GM18867 (cell line): ENCODE measurements around the gene MUC20.

Experiments used
- ATAC-seq: cut with Tn5 transposase; IDR thresholded peaks from one replicate; pipeline ENCODE4 v1.9.1; 2021; ENCODE audit warnings: mild to moderate bottlenecking, moderate library complexity; ENCODE audit not compliant: unreplicated experiment

Gene MUC20

DNA sequence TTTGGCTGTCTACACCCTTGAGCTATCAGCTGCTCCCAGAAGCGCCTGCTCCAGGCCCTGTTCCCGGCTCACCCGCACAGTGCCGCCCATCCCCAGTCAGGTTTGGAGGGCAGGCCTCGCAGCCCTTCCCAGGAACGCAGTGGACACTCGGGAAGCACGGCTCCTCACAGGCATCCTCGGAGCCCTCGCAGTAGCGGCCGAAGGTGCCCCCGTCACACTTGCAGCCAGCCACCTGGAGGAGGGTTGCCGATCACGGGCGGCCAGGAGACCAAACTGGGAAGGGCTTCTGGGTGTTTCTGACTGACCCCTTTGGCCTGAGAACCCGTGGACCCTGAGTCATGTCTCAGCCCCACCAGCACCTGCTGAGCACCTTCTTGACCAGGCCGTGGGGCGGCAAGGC lies 33.4 kb downstream of the MUC20 start:
- ATAC-seq: no peak

DNA sequence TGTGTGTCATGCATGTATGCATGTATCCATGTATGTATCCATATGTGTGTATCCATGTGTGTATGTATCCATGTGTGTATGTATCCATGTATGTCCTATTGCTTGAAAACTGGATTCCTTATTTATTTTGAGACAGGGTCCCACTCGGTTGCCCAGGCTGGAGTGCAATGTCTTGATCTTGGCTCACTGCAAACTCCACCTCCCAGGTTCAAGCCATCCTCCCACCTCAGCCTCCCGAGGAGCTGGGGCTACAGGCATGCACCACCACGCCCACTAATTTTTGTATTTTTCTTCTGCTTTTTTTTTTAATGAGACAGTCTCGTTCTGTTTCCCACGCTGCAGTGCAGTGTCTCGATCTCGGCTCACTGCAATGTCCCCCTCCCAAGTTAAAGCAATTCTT lies 34.1 kb downstream of the MUC20 start:
- ATAC-seq: no peak

DNA sequence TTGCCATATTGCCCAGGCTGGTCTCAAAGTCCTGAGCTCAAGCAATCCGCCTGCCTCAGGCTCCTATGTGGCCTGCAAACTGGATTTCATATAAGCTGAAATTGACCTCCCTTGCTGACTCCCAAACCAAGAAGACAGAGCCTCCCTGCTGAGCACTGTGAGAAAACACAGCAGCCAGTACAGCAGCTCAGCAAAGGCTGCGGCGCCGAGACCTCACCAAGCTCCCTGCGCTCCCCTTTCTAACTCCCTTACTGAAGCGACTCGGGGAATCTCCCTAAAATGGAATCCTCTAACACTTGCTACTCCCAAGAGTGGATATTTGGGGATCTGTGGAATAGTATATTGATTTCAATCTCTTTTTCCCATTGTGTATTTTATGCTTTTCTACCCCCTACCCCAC lies 34.6 kb downstream of the MUC20 start:
- ATAC-seq: no peak

DNA sequence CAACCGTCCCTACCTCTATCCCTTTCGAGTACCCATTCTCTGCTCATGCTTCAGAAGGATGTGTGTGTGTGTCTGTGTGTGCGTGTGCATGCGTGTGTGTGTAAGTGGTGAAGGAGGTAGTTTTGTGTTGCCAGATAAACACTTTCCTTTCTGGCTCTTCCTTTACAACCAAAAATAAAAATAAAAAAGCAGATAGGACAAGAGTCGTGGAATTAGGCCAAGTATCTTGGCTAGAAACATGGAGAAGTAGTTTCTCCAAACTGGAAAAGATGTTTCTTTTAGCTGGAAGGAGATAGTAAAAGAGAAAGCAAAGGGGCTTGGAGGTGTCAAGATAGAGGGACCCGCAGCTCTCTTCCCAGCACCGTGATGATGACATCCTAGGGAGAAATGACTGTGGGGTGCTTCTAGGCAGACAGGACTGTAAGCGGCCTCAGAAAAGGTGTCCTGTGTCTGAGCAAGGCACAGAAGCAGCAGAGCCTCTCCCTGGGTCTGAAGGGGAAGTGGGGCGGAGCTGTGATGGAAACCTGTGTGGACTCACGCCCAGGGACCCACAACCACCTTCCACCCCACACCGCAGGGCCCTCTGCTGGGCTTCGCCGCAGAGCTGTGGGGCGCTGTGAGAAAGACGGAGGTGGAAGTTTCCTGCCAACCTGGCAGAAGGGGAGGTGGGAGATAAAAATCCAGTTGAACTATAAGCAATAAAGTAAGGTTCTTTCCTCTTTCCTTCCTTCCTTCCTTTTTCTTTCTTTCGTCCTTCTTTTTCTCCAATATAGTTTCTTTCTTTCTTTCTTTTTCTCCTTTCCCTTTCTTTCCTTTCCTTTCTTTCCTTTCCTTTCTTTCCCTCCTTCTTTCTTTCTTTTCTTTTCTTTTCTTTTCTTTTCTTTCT lies 35.3 kb downstream of the MUC20 start:
- no peak for ATAC-seq

DNA sequence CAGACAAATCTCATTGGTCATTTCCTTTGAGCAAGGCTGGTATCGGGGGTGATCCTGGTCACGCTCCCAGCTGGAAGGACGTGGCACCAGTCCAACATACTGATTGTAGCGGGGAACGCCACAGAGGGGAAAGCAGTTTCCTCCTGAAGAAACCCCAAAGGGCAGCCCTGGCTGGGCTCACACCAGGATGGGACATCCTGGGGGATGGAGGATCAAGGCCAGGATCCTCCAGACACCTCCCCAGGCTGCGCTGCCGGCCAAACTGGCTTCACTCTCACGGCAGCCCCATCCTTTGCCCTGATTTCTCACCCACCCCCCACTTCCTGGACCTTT lies 36.6 kb downstream of the MUC20 start:
- ATAC-seq: no peak

DNA sequence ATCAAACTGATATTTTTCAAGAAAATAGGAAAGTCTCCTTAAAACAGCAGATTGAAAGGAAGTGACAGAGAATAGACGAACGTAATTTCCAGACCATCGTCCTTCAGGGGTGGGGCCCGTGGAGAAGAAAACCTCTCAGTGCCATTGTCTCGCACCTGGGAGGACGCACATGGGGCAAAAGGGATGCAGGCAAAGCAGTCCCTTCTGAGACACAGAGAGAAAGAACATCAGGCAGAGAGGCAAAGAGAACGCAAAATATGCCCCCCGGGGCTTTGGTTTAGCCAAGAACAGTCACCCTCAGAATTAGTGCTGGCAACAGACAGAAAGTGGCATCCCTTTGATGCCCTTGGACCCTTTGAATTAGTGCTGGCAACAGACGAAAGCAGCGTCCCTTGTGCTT lies 37.0 kb downstream of the MUC20 start:
- no peak for ATAC-seq

DNA sequence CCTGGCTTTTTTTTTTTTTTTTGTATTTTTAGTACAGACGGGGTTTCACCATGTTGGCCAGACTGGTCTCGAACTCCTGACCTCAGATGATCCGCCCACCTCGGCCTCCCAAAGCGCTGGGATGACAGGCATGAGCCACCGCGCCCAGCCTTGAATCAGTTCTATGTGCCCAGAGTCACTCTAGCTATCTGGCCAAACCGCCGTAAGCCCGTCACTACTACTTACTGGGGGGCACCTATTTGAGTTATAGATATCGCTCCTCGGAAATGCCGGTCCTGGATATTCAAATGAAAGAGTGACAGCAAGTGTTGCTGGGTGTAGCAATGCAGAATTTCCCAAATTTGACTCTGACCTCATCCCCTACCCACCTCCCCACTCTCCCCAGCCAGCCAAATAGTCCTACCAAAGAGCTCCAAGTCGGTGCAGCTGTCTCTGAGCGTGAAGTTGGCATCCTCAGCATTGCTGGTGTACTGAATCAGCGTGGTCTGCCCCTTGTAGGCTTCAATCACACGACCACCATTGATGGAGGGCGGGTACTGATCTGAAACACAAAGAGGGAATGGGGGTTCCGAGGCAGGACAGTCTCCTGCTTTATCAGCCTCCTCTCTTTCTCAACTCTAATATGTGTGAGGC lies 38.1 kb downstream of the MUC20 start:
- ATAC-seq: no peak

DNA sequence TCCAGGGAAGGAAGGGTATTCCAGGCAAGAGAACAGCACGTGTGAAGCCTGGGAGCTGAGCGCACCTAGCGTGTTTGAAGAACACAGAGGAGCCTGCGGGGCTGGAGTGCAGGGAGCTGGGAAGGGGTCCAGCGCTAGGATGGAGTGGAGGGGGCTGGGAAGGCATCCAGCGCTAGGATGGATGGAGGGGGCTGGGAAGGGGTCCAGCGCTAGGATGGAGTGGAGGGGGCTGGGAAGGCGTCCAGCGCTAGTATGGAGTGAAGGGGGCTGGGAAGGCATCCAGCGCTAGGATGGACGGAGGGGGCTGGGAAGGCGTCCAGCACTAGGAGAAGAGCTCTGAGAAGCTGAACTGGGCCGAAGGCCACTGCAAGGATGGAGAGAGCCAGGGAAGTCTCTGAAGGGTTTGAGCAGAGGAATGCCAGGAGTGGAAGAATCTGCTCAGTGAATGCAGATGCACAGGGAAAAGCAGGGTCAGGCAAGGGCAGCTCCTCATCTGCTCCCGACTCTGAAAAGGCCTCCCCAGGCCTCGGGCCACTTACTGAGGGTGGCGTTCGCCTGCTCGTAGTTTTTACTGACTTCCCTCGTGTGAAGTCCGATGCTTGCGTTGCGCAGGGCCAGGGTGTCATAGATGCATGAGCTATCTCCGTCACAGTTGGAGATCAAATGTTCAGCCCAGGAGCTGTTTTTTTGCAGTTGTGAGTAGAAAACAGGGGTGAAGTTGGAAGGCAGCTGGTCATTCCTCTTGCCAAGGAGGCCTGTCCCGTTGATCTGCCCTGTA lies 39.8 kb downstream of the MUC20 start:
- ATAC-seq: no peak

DNA sequence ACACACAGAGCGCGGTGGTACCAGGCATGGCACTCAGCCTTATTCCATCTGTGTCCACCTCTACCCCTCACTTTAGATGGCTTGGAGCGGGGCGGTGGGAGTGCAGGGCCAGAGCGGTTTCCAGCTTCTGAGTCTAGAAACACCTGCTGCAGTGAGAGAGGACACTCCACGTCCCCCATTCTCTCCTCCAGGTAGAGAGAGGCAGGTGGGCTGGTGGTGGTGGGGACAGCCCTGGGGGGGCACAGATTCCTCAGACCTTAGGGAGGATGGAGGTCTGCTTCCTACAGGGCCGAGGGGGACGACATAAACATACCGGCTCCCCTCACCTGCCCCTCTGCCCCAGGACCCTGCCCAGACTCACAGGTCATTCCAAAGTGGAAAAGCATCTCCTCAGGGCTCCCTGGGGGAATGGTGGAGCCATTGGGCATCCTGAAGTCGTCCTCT lies 40.4 kb downstream of the MUC20 start:
- ATAC-seq: no peak

DNA sequence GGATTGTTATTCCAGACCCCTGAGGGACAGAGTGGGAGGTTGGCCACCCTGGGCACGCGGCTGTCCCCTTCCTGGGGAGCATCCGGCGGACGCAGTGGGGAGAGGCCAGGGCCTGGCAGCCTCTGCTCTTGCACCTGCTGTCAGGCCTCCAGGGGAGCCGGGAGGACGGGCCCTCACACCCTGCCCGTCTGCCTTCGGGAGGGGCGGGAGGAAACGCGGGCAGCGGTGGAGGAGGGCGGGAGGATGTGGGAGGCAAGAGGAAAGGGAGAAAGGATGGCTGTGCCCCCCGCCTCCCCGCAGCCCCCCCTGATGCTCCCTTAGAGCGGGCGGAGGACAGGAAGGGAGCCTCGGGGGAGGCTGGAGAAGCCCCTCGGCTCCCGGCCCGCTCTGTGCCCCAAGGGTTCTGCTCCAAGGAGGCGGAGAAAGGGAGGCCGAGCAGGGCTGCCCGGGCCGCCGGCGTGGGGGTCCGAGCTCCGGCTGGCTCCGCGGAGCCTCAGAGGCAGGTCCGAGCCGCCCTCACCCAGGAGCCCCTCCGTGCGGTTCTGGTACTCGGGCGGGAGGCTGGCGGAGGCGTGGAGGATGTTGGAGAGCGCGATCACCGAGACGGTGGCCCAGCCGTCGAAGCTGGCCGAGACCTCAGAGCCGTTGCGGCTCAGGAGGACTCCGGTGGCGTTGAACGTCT lies 40.9 kb downstream of the MUC20 start:
- no peak for ATAC-seq

DNA sequence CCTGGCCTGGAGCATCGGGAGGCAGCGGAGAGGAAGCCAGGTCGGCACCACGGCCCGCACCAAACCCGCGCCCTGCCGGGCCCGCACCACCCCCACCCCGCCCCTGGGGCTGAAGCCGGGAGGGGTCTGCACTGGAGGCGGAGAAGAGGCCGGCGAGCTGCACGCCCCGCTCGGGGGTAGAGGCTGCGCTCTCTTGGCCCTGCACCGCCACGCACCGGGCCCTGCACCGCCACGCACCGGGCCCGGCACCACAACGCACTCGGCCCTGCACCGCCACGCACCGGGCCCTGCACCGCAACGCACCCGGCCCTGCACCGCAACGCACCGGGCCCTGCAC lies 41.4 kb downstream of the MUC20 start:
- ATAC-seq: no peak

DNA sequence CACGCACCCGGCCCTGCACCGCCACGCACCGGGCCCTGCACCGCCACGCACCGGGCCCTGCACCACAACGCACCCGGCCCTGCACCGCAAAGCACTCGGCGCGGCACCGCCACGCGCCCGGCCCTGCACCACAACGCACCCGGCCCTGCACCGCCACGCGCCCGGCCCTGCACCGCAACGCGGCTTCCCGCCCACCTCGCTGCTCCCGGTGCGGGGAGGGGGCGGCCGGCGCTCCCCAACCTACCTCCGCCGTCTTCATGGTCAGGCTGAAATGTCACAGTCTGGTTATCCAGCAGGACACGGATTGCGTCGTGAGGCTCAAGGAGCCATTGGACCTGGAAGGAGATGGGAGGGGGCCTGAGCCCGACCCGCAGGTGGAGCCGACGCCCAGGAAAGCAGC lies 41.8 kb downstream of the MUC20 start:
- no peak for ATAC-seq

DNA sequence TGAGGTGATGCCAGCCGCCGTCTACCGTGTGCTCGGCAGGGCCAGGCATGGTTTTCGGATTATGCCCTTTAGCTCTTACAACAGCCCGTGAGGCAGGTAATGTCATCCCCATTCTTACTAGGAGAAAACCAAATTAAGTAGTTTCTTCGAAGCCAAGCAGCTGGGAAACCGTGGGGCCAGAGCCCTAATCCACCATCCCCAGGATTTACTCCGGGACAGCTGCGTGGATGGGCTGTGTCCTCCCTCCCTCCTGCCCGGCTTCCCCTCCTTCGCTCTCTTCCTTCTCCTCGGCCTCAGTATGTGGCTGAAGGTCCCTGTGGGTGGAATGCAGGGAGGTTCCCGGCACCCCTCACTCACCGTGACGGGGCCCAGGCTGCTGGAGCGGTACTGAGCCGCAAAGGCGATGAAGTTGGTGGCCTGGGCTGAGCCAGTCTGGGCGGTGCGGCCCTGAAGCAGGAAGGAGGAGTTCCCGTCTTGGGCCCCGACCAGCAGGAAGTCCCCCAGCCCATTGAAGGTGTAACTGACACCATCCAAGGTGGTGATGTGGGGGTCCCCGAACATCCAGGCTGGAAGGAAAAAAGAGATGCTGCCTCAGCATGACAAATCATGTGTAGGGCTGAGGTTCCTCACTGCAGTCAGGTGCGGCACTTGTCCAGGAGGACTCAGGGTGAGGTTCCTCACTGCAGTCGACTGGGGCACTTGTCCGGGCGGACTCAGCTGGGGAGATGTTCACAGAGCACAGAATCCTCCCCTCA lies 42.5 kb downstream of the MUC20 start:
- no peak for ATAC-seq

DNA sequence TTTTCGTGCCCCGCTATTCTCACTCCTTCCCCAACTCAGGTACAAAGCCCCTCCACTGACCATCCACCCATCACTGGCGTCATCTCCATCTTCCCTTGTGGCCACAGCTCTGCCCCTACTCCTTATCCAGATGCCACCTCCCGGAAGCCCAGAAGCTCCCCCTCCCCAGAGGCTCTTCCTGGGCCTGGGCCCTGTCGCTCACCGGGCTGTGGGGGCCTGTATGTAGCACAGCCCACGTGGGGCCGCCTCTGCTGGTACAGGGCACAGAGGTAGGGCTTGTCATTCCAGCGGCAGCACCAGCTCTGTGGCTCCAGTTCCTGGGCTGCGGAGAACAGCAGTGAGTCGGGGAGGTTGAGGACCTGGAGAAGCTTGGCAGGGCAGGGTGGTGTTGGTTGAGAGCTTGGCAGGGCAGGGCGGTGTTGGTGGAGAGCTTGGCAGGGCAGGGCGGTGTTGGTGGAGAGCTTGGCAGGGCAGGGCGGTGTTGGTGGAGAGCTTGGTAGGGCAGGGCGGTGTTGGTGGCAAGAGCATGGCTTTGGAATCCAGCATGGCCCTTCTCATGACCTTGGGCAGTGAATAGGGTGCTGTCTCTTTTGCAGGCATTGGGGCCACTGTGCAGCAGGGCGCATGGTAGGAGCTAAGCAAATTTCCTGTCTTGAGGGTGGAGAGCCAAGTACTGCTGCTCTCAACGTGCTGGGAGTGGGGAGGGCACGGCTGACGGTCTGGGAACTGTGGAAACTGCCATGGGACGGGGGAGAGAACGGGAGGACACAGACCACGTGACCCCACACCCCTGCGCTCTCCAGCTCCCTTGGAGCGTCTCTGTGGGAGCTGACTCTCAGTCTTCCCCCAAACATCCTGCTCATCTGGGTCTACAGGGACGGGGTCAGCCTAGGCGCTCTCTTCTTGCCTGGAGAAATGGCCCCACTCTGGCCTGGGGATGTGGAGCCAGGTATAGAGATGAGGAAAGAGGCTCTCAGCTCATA lies 43.4 kb downstream of the MUC20 start:
- no peak for ATAC-seq

DNA sequence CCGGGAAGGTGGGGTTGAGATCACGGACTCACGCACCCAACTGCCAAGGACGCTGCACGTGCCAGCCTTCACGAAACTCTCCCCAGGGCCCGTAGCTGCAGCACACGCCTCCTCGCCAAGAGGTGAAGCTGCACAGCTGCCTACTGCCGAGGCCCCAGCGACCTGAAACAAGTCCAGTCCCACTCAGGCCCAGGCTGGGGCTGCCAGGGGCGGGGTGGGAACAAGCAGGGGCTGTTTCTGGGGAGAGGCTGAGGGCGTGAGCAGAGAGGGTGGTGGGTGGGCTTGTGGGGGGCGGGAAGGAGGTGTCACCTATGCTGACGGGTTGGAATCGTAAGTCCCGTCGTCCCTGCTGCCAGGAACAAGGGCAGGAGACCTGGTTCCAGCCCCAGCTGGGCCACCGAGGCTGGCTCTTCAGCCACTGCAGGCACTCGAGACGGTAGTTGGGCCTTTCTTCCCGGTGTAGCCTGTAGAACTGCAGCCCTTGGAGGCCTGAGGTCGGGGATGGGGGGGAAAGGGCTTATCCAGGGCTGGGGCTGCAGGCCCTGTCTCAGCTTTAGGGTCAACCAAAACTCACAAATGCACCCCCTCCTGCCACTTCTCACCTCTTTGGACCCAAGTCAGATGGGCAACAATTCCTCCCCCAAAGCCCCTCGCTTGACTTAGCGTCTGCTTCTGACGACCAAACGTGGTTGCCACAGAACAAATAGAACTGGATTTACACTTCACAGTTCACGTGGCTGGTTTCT lies 44.4 kb downstream of the MUC20 start:
- no peak for ATAC-seq

DNA sequence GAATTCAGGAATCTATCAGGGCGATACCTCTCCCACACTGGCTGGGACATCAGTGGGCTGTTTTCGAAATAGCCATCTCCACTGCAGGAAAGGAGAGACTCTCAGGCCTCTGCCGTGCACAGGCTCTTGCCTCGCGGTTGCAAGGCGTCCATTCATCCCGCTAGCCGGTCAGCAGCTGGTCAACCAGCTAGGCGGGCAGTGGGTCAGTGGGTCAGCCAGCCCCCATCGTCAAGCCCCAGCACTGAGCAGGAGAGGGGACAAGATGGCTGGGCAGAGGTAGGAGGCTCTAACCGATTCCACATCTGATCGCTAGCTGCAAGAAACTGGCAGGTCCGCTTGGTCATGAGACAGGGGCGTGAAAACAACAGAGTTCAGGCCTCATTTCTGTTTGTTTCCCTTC lies 45.9 kb downstream of the MUC20 start:
- no peak for ATAC-seq

DNA sequence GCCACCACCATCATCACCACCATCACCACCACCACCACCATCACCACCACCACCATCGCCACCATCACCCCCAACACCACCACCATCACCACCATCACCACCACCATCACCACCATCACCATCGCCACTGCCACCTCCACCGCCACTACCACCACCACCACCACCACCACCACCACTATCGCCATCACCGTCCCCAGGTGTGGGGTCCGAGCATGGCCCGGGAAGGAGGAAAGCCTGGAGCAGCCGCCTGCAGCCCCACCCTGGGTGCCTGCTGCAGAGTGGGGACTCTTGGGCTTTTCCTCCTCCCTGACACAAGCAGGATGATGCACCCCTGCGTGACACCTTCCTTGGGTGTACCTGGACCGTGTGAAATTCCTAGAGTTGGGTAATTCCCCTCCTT lies 47.0 kb downstream of the MUC20 start:
- no peak for ATAC-seq

DNA sequence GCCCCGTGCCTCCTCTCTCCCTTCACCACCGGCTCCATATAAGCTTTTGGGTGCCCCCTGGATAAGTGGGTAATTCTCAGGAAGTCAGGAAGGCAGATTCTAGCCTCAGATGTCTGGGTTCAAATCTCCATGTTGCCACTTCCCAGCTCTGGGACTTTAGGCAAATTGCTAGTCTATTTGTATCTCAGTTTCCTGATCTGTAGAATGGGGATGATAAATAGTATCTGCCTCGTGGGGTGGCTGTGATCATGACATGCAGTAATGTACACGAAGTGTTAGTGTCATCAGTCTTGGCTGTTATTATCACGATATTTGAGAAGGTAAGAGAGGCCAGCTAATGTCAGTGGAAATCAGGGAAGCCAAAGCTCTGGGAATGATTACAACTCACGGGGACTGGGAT lies 47.6 kb downstream of the MUC20 start:
- ATAC-seq: no peak

DNA sequence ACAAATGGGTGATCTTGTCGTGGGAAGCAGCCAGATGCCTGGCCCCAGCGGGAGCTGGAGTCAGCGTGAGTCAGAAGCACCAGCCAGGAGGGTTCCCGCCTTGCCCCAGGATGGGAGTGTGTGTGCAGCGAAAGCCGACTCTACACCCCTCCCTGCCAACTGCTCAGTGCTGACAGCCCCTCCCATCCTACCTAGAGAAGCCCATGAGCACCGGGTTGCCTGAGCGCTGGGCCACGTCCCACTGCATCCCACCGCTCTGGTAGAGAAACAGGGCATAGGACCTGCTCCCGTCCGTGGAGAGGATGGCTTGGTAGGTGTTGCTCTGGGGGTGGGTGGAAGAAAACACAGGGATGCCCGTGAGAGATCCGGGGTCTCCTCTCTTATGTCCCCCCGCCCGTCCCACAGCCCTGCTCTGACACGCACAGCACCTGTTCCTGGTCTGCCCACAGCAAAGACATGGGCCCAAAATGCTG lies 48.1 kb downstream of the MUC20 start:
- ATAC-seq: no peak
